ENCODE measurements around the gene CACNA2D2. TPM values are rescaled to one million over a fixed set of nuclear protein-coding genes. Genes with fewer than 3 reads are reported as not detected.

CACNA2D2 gene
- total and polyA plus RNA-seq, 2 of the 13 experiments (the other 11 are each of a cell fraction or from before 2014, with no cell fraction given) = not detected

GRCh38 chr3:50321336-50322114 is 181.9 kb downstream of the CACNA2D2 start (continued):
- TF ChIP-seq FOXO4 (CRISPR knock-in tag; conservative IDR thresholded peaks at IDR 0.05) = no peak
- TF ChIP-seq AHR (CRISPR knock-in tag; IDR thresholded peaks at IDR 0.05) = no peak
- no peak for TF ChIP-seq IRF1 (CRISPR knock-in tag; IDR thresholded peaks at IDR 0.05; ENCODE audit: low read depth)
- TF ChIP-seq GATAD2A (CRISPR knock-in tag; IDR thresholded peaks at IDR 0.05) = peak; percentile 53
- no peak for TF ChIP-seq TSC22D2 (CRISPR knock-in tag; IDR thresholded peaks at IDR 0.05; ENCODE audit: borderline replicate concordance)
- peak; percentile 59; the same call in 1 of the 2 replicates for TF ChIP-seq ZMYM2 (CRISPR knock-in tag; IDR thresholded peaks at IDR 0.05)
- no peak for TF ChIP-seq CBX2 (IDR thresholded peaks at IDR 0.05; ENCODE audit: low read depth, low read length)
- TF ChIP-seq CBX2 (CRISPR knock-in tag; IDR thresholded peaks at IDR 0.05; ENCODE audit: low read depth) = no peak
- TF ChIP-seq GRHL1 (CRISPR knock-in tag; conservative IDR thresholded peaks at IDR 0.05) = no peak
- TF ChIP-seq DR1 (CRISPR knock-in tag; IDR thresholded peaks at IDR 0.05) = peak; percentile 92
- 0 out of 2 replicates have a peak, but pooled peaks have one; percentile 30 for TF ChIP-seq ZNF317 (CRISPR knock-in tag; IDR thresholded peaks at IDR 0.05)
- TF ChIP-seq ZNF143 (CRISPR knock-in tag; IDR thresholded peaks at IDR 0.05) = peak; percentile 6; the same call in 1 of the 2 replicates
- TF ChIP-seq CTCF (CRISPR knock-in tag; IDR thresholded peaks at IDR 0.05) = peak; percentile 81
- no peak for TF ChIP-seq FIP1L1 (IDR thresholded peaks at IDR 0.05; ENCODE audit: borderline replicate concordance, insufficient read depth, low read depth, low read length)
- TF ChIP-seq SP5 (CRISPR knock-in tag; IDR thresholded peaks at IDR 0.05; ENCODE audit: borderline replicate concordance, low read depth) = peak; percentile 95
- TF ChIP-seq CEBPB (IDR thresholded peaks at IDR 0.05; ENCODE audit: borderline replicate concordance, low read depth, low read length) = no peak
- TF ChIP-seq ATF7 (IDR thresholded peaks at IDR 0.05) = peak; percentile 81
- TF ChIP-seq ATF7 (CRISPR knock-in tag; IDR thresholded peaks at IDR 0.05) = no peak
- TF ChIP-seq ZNF678 (CRISPR knock-in tag; IDR thresholded peaks at IDR 0.05) = no peak
- no peak for TF ChIP-seq ATRX (CRISPR knock-in tag; IDR thresholded peaks at IDR 0.05; ENCODE audit: borderline replicate concordance)
- no peak for TF ChIP-seq EHMT2 (IDR thresholded peaks at IDR 0.05; ENCODE audit: borderline replicate concordance, low read depth, low read length)
- peak; percentile 56 for TF ChIP-seq NCOA2 (CRISPR knock-in tag; IDR thresholded peaks at IDR 0.05)
- TF ChIP-seq SAP130 (CRISPR knock-in tag; IDR thresholded peaks at IDR 0.05; ENCODE audit: low read depth) = peak; percentile 58; the same call in 1 of the 2 replicates
- TF ChIP-seq POLR2G (IDR thresholded peaks at IDR 0.05; ENCODE audit: low read depth, low read length) = peak; percentile 68
- TF ChIP-seq SIX1 (CRISPR knock-in tag; IDR thresholded peaks at IDR 0.05; ENCODE audit: borderline replicate concordance) = 0 out of 2 replicates have a peak, but pooled peaks have one; percentile 10

All from HepG2 (cell line).